CD14-positive monocyte (primary cell): ENCODE measurements around the gene MYZAP. TPM values are rescaled to one million over a fixed set of nuclear protein-coding genes. Genes with fewer than 3 reads are reported as not detected.
A peak's percentile ranks its signal among the peaks of the same experiment; 100 is the strongest.

ENCODE experiments used
- DNase-seq, 3 donors: peaks; one replicate each; pipeline ENCODE4 v3.0.0-alpha.2; 2011 to 2022
- H2AFZ ChIP-seq: 2 replicates; pipeline ENCODE4 v1.6.0; 2012; ENCODE audit warnings: mild to moderate bottlenecking, low read depth, low read length, inconsistent platforms; ENCODE audit not compliant: insufficient read depth, poor library complexity, severe bottlenecking
- H3K27ac ChIP-seq, 2 donors: 1 replicate in 1 of 2; 2 replicates in 1 of 2; pipeline ENCODE4 v1.5.1; 2012 to 2013; ENCODE audit warnings: low read length in 2 of 2, control low read depth in 1 of 2, inconsistent platforms in 1 of 2, low read depth in 1 of 2, mild to moderate bottlenecking in 1 of 2
- H3K27me3 ChIP-seq, 2 donors: one replicate each; pipeline versions ENCODE4 v1.6.0 to v1.6.1; 2011 to 2013; ENCODE audit warnings: low read length in 2 of 2; ENCODE audit not compliant: control insufficient read depth in 2 of 2, insufficient read depth in 2 of 2
- H3K36me3 ChIP-seq, 2 donors: replicated peaks in 1 of 2; 1 replicate in 1 of 2; 2 replicates in 1 of 2; pipeline versions ENCODE4 v1.5.1 to v1.6.1; 2012 to 2013; ENCODE audit warnings: low read length in 2 of 2, control low read depth in 1 of 2, inconsistent platforms in 1 of 2, mild to moderate bottlenecking in 1 of 2; ENCODE audit not compliant: insufficient read depth in 2 of 2, control insufficient read depth in 1 of 2
- H3K4me1 ChIP-seq, 2 donors: 1 replicate in 1 of 2; 2 replicates in 1 of 2; pipeline versions ENCODE4 v1.5.1 to v1.6.1; 2012 to 2013; ENCODE audit warnings: low read length in 2 of 2, control low read depth in 1 of 2, inconsistent platforms in 1 of 2, mild to moderate bottlenecking in 1 of 2, moderate library complexity in 1 of 2; ENCODE audit not compliant: insufficient read depth in 2 of 2, control insufficient read depth in 1 of 2
- H3K4me2 ChIP-seq: replicated peaks from 2 replicates; pipeline ENCODE3; 2012; ENCODE audit warnings: low read length, moderate library complexity, mild to moderate bottlenecking; ENCODE audit not compliant: poor library complexity, severe bottlenecking; ENCODE audit errors: extremely low read depth
- H3K4me3 ChIP-seq, 3 experiments: fragments of 200-600 bp in 1 of 3; sonication (generic) in 1 of 3; replicated peaks in 1 of 3; 1 replicate in 2 of 3; 2 replicates in 1 of 3; pipeline ENCODE4 v1.5.1; 2011 to 2013; ENCODE audit warnings: low read length in 3 of 3, mild to moderate bottlenecking in 3 of 3, control low read depth in 2 of 3, low read depth in 2 of 3, inconsistent platforms in 1 of 3, moderate library complexity in 1 of 3
- H3K79me2 ChIP-seq: 2 replicates; pipeline ENCODE4 v1.6.0; 2012; ENCODE audit warnings: mild to moderate bottlenecking, control low read depth, inconsistent platforms, low read length, moderate library complexity; ENCODE audit not compliant: insufficient read depth
- H3K9ac ChIP-seq: 2 replicates; pipeline ENCODE4 v1.6.0; 2017; ENCODE audit warnings: low read length, mild to moderate bottlenecking; ENCODE audit not compliant: insufficient read depth, poor library complexity, severe bottlenecking
- H3K9me3 ChIP-seq, 2 donors: replicated peaks in 1 of 2; 1 replicate in 1 of 2; 2 replicates in 1 of 2; pipeline versions ENCODE4 v1.5.1 to v1.6.1; 2012 to 2013; ENCODE audit warnings: low read length in 2 of 2, control low read depth in 1 of 2; ENCODE audit not compliant: control insufficient read depth in 1 of 2, insufficient read depth in 1 of 2
- H4K20me1 ChIP-seq: 2 replicates; pipeline ENCODE4 v1.6.0; 2012; ENCODE audit warnings: mild to moderate bottlenecking, low read length, control low read depth, moderate library complexity; ENCODE audit not compliant: insufficient read depth
- H3K27ac Mint-ChIP-seq, 7 donors: one replicate each; pipeline ENCODE4 v1.8.0; 2020; ENCODE audit warnings: mild to moderate bottlenecking in 7 of 7, mixed read lengths in 7 of 7, moderate library complexity in 6 of 7, inconsistent platforms in 2 of 7
- H3K27me3 Mint-ChIP-seq, 3 donors: one replicate each; pipeline ENCODE4 v1.8.0; 2021 to 2022; ENCODE audit warnings: low read depth in 3 of 3, mild to moderate bottlenecking in 3 of 3, mixed read lengths in 3 of 3, moderate library complexity in 3 of 3, inconsistent platforms in 1 of 3
- H3K36me3 Mint-ChIP-seq, 2 donors: one replicate each; pipeline ENCODE4 v1.8.0; 2020; ENCODE audit warnings: mixed read lengths in 2 of 2, inconsistent platforms in 1 of 2, mild to moderate bottlenecking in 1 of 2
- H3K4me1 Mint-ChIP-seq: one replicate; pipeline ENCODE4 v1.8.0; 2020; ENCODE audit warnings: mild to moderate bottlenecking, mixed read lengths
- H3K4me3 Mint-ChIP-seq, 2 donors: one replicate each; pipeline ENCODE4 v1.8.0; 2020; ENCODE audit warnings: mild to moderate bottlenecking in 2 of 2, mixed read lengths in 2 of 2, moderate library complexity in 1 of 2
- H3K9me3 Mint-ChIP-seq, 7 donors: one replicate each; pipeline ENCODE4 v1.8.0; 2020 to 2022; ENCODE audit warnings: mixed read lengths in 7 of 7, mild to moderate bottlenecking in 6 of 7, moderate library complexity in 6 of 7, inconsistent platforms in 2 of 7
- WGBS: methylation state at CpG from one replicate; pipeline ENCODE4 v1.1.5; 2013; ENCODE audit warnings: missing lambda C conversion rate; ENCODE audit not compliant: insufficient coverage; 5-methylcytosine and 5-hydroxymethylcytosine counted together
- intact Hi-C, 2 donors: fragments of 100-400 bp; cut with micrococcal nuclease; formaldehyde crosslinking; loops; one replicate each; pipeline versions ENCODE4 v1.15.0 to v1.15.1; 2023
- polyA plus RNA-seq, 3 donors: library from polyadenylated mRNA; depleted of rRNA in 1 of 3; unstranded in 2 of 3; stranded (reverse) in 1 of 3; fragments of 300-500 nt in 2 of 3; fragments of >200 nt in 1 of 3; fragmentation: Illumina TruSeq in 2 of 3; gene quantifications; 1 replicate in 2 of 3; 2 replicates in 1 of 3; pipeline ENCODE4 v1.2.3, GENCODE V29; 2012 to 2021
- TF ChIP-seq, protein P1 (sequence below): fragments of 200-600 bp; IDR thresholded peaks from one replicate; pipeline ENCODE4 v1.8.0; 2022; ENCODE audit warnings: antibody characterized with exemption, mild to moderate bottlenecking

Gene MYZAP
- polyA plus RNA-seq, 3 donors = 0.12 to 0.13 TPM; not detected in 1

- Histone ChIP-seq H3K4me2 (no peak overlapping the region), H4K20me1 (no peaks in the 10 kb centered on the region), H3K4me1 (no peaks in the 10 kb centered on the region), H3K79me2 (no peaks in the 10 kb centered on the region), H3K27me3 (no peaks in the 10 kb centered on the region), H3K9me3 (no peaks in the 10 kb centered on the region), H3K27ac (no peak overlapping the region), H3K36me3 (no peaks in the 10 kb centered on the region), H3K9ac (no peak overlapping the region), H2AFZ (no peak overlapping the region), H3K4me3 (no peak overlapping the region)
- intact Hi-C loops = no loop called here
- Mint-ChIP-seq H3K4me1 (no peaks in the 10 kb centered on the region), H3K9me3 (no peaks in the 10 kb centered on the region), H3K27ac (peak overlapping the region in 1 of 7 donors; percentile 42), H3K4me3 (no peak overlapping the region), H3K36me3 (no peaks in the 10 kb centered on the region), H3K27me3 (peaks cover 2 to 10% (median 9%) of the 10 kb centered on the region in 3 donors)
- WGBS = 19% methylated on average over 2 of the region's 8 CpGs
- DNase-seq = no peak
- TF ChIP-seq, protein P1, sequence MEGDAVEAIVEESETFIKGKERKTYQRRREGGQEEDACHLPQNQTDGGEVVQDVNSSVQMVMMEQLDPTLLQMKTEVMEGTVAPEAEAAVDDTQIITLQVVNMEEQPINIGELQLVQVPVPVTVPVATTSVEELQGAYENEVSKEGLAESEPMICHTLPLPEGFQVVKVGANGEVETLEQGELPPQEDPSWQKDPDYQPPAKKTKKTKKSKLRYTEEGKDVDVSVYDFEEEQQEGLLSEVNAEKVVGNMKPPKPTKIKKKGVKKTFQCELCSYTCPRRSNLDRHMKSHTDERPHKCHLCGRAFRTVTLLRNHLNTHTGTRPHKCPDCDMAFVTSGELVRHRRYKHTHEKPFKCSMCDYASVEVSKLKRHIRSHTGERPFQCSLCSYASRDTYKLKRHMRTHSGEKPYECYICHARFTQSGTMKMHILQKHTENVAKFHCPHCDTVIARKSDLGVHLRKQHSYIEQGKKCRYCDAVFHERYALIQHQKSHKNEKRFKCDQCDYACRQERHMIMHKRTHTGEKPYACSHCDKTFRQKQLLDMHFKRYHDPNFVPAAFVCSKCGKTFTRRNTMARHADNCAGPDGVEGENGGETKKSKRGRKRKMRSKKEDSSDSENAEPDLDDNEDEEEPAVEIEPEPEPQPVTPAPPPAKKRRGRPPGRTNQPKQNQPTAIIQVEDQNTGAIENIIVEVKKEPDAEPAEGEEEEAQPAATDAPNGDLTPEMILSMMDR = no peak
Observed at GRCh38 chr15:57626713-57627440, 35.2 kb downstream of the MYZAP start.

DNA sequence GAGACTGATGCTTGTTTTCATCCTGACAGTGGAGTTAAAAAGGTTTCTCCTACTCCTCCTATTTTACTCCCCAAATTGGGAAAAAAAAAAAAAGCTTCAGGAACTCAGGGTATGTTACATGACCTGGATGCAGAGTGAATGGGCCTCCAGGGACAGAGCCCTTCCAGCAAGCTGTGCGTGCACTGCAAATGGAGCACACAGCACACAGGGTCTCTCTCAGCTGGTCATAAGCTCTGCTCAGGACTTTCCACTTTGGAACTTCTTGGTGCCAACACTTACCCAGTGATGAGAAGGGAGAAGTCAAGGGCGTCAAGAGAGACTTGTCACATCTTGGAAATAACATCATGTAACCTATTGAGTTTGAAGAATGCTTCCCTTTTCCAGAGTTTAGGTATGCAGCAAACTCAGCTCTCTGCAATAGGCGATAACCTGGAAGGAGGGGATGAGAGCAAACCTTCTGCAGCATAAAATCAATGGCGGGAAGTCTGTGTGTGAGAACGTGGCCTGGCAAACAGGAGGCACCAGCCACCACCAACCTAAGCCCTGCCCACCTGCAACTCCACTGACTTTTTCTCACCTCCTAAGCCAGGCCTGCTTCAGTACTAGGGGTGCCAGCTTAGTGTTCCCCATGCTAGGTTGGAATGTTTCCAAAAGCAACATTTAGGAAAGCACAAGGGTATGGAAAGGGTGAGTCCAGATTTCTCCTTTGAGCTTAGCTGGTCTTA is 39.8 kb downstream of the MYZAP start:
- Histone ChIP-seq H3K36me3 (no peaks in the 10 kb centered on the region), H3K9me3 (no peaks in the 10 kb centered on the region), H3K4me3 (no peak overlapping the region), H3K4me2 (no peak overlapping the region), H3K27me3 (no peaks in the 10 kb centered on the region), H3K4me1 (no peaks in the 10 kb centered on the region), H4K20me1 (no peaks in the 10 kb centered on the region), H3K79me2 (no peaks in the 10 kb centered on the region), H2AFZ (no peak overlapping the region), H3K27ac (no peak overlapping the region), H3K9ac (no peak overlapping the region)
- Mint-ChIP-seq H3K36me3 (no peaks in the 10 kb centered on the region), H3K27ac (no peak overlapping the region), H3K4me1 (no peaks in the 10 kb centered on the region), H3K27me3 (peaks cover 2 to 8% (median 7%) of the 10 kb centered on the region in 3 donors), H3K4me3 (no peak overlapping the region), H3K9me3 (no peaks in the 10 kb centered on the region)
- intact Hi-C loops = no loop called here
- 97% methylated on average over 3 of the region's 5 CpGs for WGBS
- no peak for DNase-seq
- TF ChIP-seq, protein P1 = no peak
